Measurements from ENCODE around the gene SELENOF.

- TF ChIP-seq CTCF (IDR thresholded peaks at IDR 0.05) (no peak), EZH2 (IDR thresholded peaks at IDR 0.05) (no peak), EZH2phosphoT487 (IDR thresholded peaks at IDR 0.05) (no peak)
Measured at GRCh38 chr1:86828024-86828423, 85.9 kb downstream of the SELENOF start.

Measured in neural progenitor cell (in vitro differentiated cells).